HUES48 (cell line): ENCODE data around the gene BCAR3.
"Not testable (repeated sequence)": the region's sequence is repeated elsewhere in the genome, so short reads cannot be mapped to it uniquely, and the experiment has no call there.

Source experiments
- H3K27ac ChIP-seq: one replicate; pipeline ENCODE4 v1.7.0; 2013; ENCODE audit warnings: low read depth, low read length, inconsistent platforms
- H3K27me3 ChIP-seq: 2 replicates; pipeline ENCODE4 v1.6.1; 2013; ENCODE audit warnings: mild to moderate bottlenecking, low read length; ENCODE audit not compliant: control insufficient read depth, insufficient read depth
- H3K36me3 ChIP-seq: 2 replicates; pipeline ENCODE4 v1.6.1; 2013; ENCODE audit warnings: low read length; ENCODE audit not compliant: control insufficient read depth, insufficient read depth
- H3K4me1 ChIP-seq: 2 replicates; pipeline ENCODE4 v1.6.1; 2013; ENCODE audit warnings: mild to moderate bottlenecking, low read length; ENCODE audit not compliant: control insufficient read depth, insufficient read depth
- H3K4me3 ChIP-seq: 2 replicates; pipeline ENCODE4 v1.5.1; 2013; ENCODE audit warnings: mild to moderate bottlenecking, low read depth, low read length
- H3K9ac ChIP-seq: 2 replicates; pipeline ENCODE4 v1.6.1; 2013; ENCODE audit warnings: mild to moderate bottlenecking, low read depth, low read length, moderate library complexity
- H3K9me3 ChIP-seq: 2 replicates; pipeline ENCODE4 v1.6.1; 2013; ENCODE audit warnings: low read length; ENCODE audit not compliant: control insufficient read depth, insufficient read depth

Gene BCAR3

DNA sequence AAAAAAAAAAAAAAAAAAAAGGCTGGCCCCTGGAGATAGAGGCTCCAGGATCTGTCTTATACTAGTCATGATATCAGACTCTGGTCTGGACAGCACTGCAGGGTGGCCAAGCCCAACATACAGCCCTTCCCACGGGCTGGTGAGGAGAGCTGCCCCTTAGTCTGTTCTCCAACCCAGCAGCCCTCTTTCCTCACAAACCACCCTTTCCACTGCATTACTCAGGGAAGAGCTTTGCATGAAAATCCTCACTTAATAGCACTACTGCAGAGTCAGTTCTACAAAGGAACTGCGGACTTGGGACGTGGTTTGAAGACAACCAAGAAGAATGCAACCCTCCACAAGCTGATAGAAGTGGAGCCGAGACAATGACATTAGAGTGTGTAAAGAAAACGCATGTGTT lies 5.7 kb downstream of the BCAR3 start:
- peaks cover 5% of the 10 kb centered on the region; the same call in 1 of the 2 replicates for H3K27me3 ChIP-seq
- no peak overlapping the region for H3K27ac ChIP-seq

DNA sequence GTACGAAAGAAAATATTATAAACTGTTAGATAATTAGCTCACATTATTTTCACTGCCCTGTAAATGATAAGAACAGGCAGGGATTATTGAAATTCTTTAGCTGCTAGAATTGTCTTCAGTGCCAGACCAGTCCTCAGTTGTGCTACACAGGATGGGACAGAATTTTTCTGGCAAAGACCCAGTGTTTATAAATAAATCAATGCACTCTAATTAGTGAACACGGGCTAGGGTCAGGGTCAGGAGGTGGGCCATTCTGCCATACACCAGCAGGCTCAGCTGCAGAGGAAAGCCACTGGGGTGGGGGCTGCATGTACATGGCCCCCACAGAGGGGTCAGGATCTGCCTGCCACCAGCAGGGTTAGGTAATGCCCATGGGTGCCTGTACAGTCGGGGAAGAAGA lies 6.4 kb downstream of the BCAR3 start:
- H3K4me1 ChIP-seq, result peaks cover 26% of the 10 kb centered on the region
- H3K27ac ChIP-seq, result no peak overlapping the region
- no peaks in the 10 kb centered on the region for H3K9me3 ChIP-seq
- H3K27me3 ChIP-seq, result peaks cover 5% of the 10 kb centered on the region; the same call in 1 of the 2 replicates
- no peak overlapping the region for H3K4me3 ChIP-seq
- H3K36me3 ChIP-seq, result peaks cover 21% of the 10 kb centered on the region
- no peak overlapping the region for H3K9ac ChIP-seq

More for the DNA sequence above, 5.7 kb downstream of the BCAR3 start:
- no peak overlapping the region for H3K9ac ChIP-seq
- H3K4me3 ChIP-seq, result no peak overlapping the region
- no peaks in the 10 kb centered on the region for H3K9me3 ChIP-seq
- H3K36me3 ChIP-seq, result peaks cover 18% of the 10 kb centered on the region
- peaks cover 29% of the 10 kb centered on the region for H3K4me1 ChIP-seq

DNA sequence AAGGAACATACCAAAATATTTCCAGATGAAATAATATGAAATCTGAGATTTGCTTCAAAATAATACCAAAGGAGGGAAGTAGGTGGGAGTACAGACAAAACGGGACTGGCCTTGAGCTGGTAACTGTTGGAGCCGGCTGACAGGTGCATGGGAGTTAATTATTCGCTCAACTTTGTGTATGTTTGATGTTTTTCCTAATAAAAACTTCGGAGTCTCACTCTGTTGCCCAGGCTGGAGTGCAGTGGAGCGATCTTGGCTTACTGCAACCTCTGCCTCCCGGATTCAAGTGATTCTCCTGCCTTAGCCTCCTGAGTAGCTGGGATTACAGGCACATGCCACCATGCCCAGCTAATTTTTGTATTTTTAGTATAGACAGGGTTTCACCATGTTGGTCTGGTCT lies 7.6 kb downstream of the BCAR3 start:
- not testable (repeated sequence) for H3K27me3 ChIP-seq, H3K9me3 ChIP-seq, H3K27ac ChIP-seq, H3K4me3 ChIP-seq, H3K9ac ChIP-seq
- Histone ChIP-seq H3K4me1 (peaks cover 15% of the 10 kb centered on the region), H3K36me3 (peaks cover 23% of the 10 kb centered on the region)

DNA sequence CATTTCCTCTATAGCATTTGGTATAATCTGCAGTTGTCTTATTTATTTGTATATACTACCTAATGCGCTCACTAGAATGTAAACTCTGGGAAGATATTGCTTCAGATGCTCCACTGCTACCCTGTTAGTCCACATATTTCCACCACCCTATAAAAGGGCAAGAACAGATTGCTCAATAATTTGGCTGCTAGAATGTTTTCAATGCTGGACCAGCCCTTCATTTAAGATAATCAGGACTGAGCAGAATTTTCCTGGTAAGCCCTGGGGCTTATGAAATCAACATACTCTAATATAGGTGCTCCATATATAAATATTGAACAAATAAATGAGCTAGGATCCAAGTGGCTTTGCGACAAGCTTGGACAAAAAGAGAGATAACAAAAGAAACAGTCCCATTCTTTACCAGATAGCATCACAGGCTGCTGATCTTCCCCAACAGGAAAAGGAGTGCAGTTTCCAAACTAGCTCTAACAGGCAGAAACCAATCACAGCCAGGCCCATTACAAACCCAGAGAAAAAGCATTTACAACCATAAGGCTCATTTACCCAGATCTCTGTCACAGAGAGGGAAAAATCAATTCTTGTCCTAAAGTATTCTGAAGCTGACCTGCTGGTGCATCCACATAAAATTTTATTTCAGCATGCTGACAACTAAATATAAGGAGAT lies 8.3 kb downstream of the BCAR3 start:
- Histone ChIP-seq H3K9ac (no peak overlapping the region), H3K27ac (no peak overlapping the region), H3K9me3 (no peaks in the 10 kb centered on the region), H3K4me1 (peaks cover 15% of the 10 kb centered on the region), H3K27me3 (no peaks in the 10 kb centered on the region), H3K4me3 (no peak overlapping the region), H3K36me3 (peaks cover 23% of the 10 kb centered on the region)

DNA sequence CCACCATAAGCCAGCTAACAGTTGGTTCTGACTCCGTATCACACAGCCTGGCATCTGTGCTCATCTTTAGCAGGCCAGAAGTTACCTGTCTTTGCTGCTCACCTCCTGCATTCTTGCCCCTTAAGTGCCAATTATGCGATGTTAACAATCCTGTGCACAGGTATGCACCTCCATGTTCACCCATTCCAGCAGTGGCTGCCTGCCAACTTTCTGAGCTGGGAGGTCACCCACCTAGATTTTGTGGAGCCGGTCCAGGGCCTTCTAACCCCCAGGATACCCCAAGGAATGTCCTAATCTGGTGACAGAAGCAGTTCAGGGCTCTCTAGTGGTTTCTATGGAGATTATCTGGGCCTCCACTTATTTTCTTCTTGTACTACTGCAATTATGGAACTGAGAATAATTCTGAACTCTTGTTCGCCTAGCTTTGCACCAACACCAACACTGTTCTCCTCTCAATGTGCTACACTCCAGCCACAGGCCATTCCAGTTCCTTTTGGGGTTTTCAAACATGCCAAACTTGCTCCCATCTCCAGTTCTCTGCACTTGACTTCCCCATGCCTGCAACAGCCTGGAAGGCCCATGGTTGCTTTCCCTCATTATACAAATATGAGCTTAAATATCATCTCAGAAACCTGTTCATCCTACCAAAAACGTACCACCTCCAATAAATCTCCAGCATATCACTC lies 9.0 kb downstream of the BCAR3 start:
- Histone ChIP-seq H3K9me3 (no peaks in the 10 kb centered on the region), H3K36me3 (peaks cover 23% of the 10 kb centered on the region), H3K4me1 (peaks cover 15% of the 10 kb centered on the region), H3K27ac (no peak overlapping the region), H3K27me3 (no peaks in the 10 kb centered on the region), H3K9ac (no peak overlapping the region), H3K4me3 (no peak overlapping the region)

DNA sequence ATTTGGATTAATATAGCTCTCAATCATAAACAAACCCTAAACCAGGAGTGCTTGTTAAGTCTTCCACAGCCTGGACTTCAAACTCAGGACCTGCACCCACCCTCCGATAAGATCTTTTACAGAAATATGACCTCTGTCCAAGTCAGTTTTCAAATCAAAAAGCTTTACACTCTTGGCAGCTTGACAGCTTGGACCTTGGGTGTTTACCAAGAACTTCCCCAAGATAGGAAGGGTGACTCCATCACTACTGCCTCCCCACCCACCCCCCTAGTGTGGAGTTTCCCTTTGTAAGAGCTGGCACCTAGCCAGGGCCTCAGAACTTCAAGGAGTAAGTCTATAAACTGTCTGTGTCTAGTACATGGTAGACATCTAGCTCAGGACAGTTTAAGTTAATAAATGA lies 9.6 kb downstream of the BCAR3 start:
- peaks cover 13% of the 10 kb centered on the region for H3K4me1 ChIP-seq
- no peaks in the 10 kb centered on the region for H3K9me3 ChIP-seq
- no peak overlapping the region for H3K4me3 ChIP-seq

DNA sequence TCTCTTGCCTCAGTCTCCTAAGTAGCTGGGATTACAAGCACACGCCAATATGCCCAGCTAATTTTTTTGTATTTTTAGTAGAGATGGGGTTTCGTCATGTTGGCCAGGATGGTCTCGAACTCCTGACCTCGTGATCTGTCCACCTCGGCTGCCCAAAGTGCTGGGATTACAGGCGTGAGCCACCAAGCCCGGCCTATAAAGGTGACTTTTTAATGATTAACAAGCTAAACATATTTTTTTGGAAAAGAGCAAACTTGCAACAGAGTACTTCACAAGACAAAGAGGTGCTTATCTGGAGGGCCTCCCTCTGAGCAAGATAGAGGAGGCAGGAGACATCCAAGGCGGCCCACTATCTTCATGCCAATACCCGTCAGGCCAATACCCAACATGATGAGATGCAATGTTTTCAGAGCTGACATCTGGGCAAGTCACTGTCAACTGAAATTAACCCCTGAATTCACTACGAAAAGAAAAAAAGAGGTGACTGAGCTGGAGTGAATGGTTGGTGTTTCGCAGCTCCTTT lies 10.5 kb downstream of the BCAR3 start:
- Histone ChIP-seq H3K9ac (no peak overlapping the region), H3K4me1 (peaks cover 13% of the 10 kb centered on the region), H3K4me3 (no peak overlapping the region), H3K36me3 (peaks cover 23% of the 10 kb centered on the region), H3K9me3 (no peaks in the 10 kb centered on the region), H3K27ac (no peak overlapping the region), H3K27me3 (no peaks in the 10 kb centered on the region)

More for the DNA sequence above, 9.6 kb downstream of the BCAR3 start:
- Histone ChIP-seq H3K27ac (no peak overlapping the region), H3K9ac (no peak overlapping the region), H3K27me3 (no peaks in the 10 kb centered on the region), H3K36me3 (peaks cover 23% of the 10 kb centered on the region)

DNA sequence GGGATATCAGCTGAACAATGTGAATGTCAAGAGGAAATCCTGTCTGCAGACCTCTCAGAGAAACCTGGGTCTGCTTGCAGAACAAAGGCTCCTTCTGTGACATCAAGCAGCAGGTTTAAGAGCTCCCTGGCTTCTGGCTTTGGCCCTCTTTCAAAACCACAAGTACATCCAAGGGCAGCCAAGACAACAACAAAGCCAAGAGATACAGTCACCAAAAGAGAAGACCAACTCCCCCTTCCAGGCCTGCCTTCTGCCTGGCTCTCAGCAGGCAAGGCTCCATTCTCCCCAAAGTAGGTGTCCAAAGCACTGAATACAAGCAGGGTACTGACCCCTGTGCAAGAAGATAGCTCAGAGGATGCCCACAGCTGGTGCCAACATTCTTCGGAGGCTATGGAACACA lies 11.5 kb downstream of the BCAR3 start:
- no peak overlapping the region for H3K9ac ChIP-seq
- peaks cover 10% of the 10 kb centered on the region for H3K4me1 ChIP-seq
- H3K36me3 ChIP-seq, result peaks cover 23% of the 10 kb centered on the region
- no peaks in the 10 kb centered on the region for H3K9me3 ChIP-seq
- H3K4me3 ChIP-seq, result no peak overlapping the region
- H3K27ac ChIP-seq, result no peak overlapping the region
- no peaks in the 10 kb centered on the region for H3K27me3 ChIP-seq

DNA sequence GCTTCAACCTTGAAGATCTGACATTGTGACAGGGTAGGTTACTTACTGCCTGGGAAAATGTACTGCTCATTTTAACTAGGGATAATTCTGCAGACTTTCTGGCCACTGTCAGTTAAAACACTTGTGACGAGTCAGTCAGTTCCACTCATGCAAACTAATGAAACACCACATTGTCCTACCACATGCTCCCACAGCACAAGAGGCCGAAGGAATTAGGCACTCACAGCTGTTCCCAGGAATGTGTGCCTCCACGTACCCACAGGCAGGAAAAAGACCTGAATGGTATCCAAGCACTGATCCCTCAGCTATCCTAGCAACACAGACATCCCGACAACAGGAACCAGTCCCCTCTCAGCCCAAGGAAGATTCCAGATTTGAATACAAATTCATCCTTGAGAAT lies 12.3 kb downstream of the BCAR3 start:
- no peaks in the 10 kb centered on the region for H3K27me3 ChIP-seq
- no peaks in the 10 kb centered on the region for H3K9me3 ChIP-seq
- H3K36me3 ChIP-seq, result peaks cover 20% of the 10 kb centered on the region
- H3K4me1 ChIP-seq, result peaks cover 14% of the 10 kb centered on the region
- no peak overlapping the region for H3K9ac ChIP-seq
- H3K27ac ChIP-seq, result no peak overlapping the region
- H3K4me3 ChIP-seq, result no peak overlapping the region

DNA sequence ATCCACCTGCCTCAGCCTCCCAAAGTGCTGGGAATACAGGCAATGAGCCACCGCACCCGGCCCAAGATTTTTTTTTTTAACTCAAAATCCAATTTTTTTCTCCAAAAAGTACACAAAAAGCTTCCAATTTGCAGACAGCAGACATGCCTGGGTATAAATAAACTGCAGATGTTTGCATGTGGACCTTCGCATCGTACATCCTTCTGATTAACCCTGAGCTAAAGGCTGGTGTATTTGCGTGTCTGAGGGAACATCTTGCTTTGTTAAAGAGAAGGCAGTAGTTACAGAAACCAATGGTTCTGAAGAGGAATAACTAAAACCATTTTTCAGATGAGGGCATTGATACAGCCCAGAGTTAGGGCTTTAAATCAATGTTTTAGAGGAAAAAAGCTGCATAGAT lies 12.7 kb downstream of the BCAR3 start:
- Histone ChIP-seq H3K9ac (no peak overlapping the region), H3K36me3 (peaks cover 17% of the 10 kb centered on the region), H3K27me3 (no peaks in the 10 kb centered on the region), H3K4me1 (peaks cover 14% of the 10 kb centered on the region), H3K4me3 (no peak overlapping the region), H3K9me3 (no peaks in the 10 kb centered on the region), H3K27ac (no peak overlapping the region)

DNA sequence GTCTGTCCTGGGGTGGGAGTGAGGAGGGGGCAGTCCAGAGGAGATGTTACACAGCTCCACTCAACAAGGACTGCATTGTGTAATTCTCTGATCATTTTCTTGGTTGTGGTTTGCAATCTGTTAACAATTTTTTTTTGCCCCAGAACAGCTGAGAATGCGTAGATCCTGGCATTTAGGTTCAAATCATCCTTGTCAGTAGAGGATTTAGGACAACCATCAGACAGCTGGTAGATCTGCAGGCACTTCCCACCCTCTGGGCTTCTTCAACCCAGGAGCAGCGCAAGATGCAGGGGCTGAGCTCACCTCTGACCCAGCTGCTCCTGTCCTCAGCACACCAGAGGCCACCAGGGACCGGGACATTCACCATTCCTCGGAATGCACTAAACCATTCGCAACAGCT lies 13.5 kb downstream of the BCAR3 start:
- Histone ChIP-seq H3K4me1 (peaks cover 19% of the 10 kb centered on the region), H3K36me3 (peaks cover 8% of the 10 kb centered on the region; the same call in 1 of the 2 replicates), H3K9ac (no peak overlapping the region), H3K27me3 (no peaks in the 10 kb centered on the region), H3K27ac (no peak overlapping the region), H3K4me3 (no peak overlapping the region), H3K9me3 (no peaks in the 10 kb centered on the region)
